Heart left ventricle (tissue), 16 donors: ENCODE results near the gene MLKL. TPM values are rescaled to one million over a fixed set of nuclear protein-coding genes. Genes with fewer than 3 reads are reported as not detected.
A peak's percentile ranks its signal among the peaks of the same experiment; 100 is the strongest.

ENCODE experiments used
- ATAC-seq, 4 donors: fragments of 200-7000 bp; cut with Tn5 transposase; one replicate each; pipeline ENCODE4 v1.9.1; 2020 to 2022; ENCODE audit warnings: moderate library complexity in 4 of 4, mild to moderate bottlenecking in 3 of 4, moderate number of reproducible peaks in 1 of 4
- DNase-seq, 5 donors: peaks; one replicate each; pipeline ENCODE4 v3.0.0-alpha.2; 2020
- H3K27ac ChIP-seq, 12 donors: fragments of 200-600 bp; sonication (generic) in 4 of 12; one replicate each; pipeline versions ENCODE4 v1.5.0 to v1.8.0; 2016 to 2022; ENCODE audit warnings: mild to moderate bottlenecking in 2 of 12
- H3K27me3 ChIP-seq, 9 donors: fragments of 200-600 bp; sonication (generic) in 2 of 9; one replicate each; pipeline versions ENCODE4 v1.5.1 to v1.8.0; 2016 to 2022; ENCODE audit warnings: mild to moderate bottlenecking in 3 of 9
- H3K36me3 ChIP-seq, 9 donors: fragments of 200-600 bp; sonication (generic) in 2 of 9; one replicate each; pipeline versions ENCODE4 v1.5.0 to v1.8.0; 2018 to 2022; ENCODE audit warnings: mild to moderate bottlenecking in 2 of 9
- H3K4me1 ChIP-seq, 12 donors: fragments of 200-600 bp; sonication (generic) in 4 of 12; one replicate each; pipeline versions ENCODE4 v1.5.0 to v1.8.0; 2016 to 2022; ENCODE audit warnings: mild to moderate bottlenecking in 3 of 12
- H3K4me3 ChIP-seq, 12 donors: fragments of 200-600 bp; sonication (generic) in 4 of 12; one replicate each; pipeline versions ENCODE4 v1.5.0 to v1.8.0; 2017 to 2022; ENCODE audit warnings: mild to moderate bottlenecking in 9 of 12, moderate library complexity in 4 of 12
- H3K9me3 ChIP-seq, 12 donors: fragments of 200-600 bp; sonication (generic) in 4 of 12; one replicate each; pipeline versions ENCODE4 v1.5.0 to v1.8.0; 2016 to 2022; ENCODE audit warnings: mild to moderate bottlenecking in 1 of 12
- CTCF ChIP-seq, 12 donors: fragments of 200-600 bp; sonication (generic) in 4 of 12; IDR thresholded peaks; one replicate each; pipeline versions ENCODE4 v1.5.0 to v1.8.0; 2018 to 2022; ENCODE audit warnings: antibody characterized with exemption in 12 of 12, mild to moderate bottlenecking in 5 of 12
- POLR2A ChIP-seq, 2 donors: fragments of 450-650 bp; IDR thresholded peaks; one replicate each; pipeline ENCODE4 v1.6.1; 2017; ENCODE audit warnings: antibody characterized with exemption in 2 of 2, mild to moderate bottlenecking in 2 of 2, moderate library complexity in 2 of 2
- WGBS, 4 donors: extraction: QIAGEN DNeasy Blood & Tissue Kit in 2 of 4; methylation state at CpG; one replicate each; pipeline versions ENCODE4 v1.1.5 to v1.1.7; 2013 to 2018; 5-methylcytosine and 5-hydroxymethylcytosine counted together
- intact Hi-C, 10 donors: fragments of 100-400 bp; cut with DNase I; formaldehyde crosslinking; loops; one replicate each; pipeline versions ENCODE4 v1.11.1 to v1.14.2; 2022
- polyA plus RNA-seq, 2 donors: library from polyadenylated mRNA; stranded (reverse); fragments of 200-250 nt; gene quantifications; one replicate each; pipeline ENCODE4 v1.2.3, GENCODE V29; 2013
- total RNA-seq, 9 donors: library from RNA; depleted of rRNA in 2 of 9; stranded (reverse); fragments of >200 nt in 2 of 9; fragmentation: NEBNext Ultra II Directional in 3 of 9; extraction: Animal tissue kit (Norgen Biotek cat#: 25700) in 3 of 9; gene quantifications; one replicate each; pipeline versions ENCODE4 v1.1.0 to v1.2.4, GENCODE V29; 2016 to 2023
- donor health status: ischemic (EF 13 %, LVEDD 7.1; RV severe dilation, severe dysfunction).
- donor health status: healthy with polysubstance abuse.
- donor health status: DM: no; HTN: yes; CAD: no.
- donor health status: DM: no; HTN: no; CAD: no.
- donor health status: ischemic (EF 25% LVEDD 6.9; RV normal size, moderate dysfunction).
- donor health status: ischemic (EF 25% LVEDD 5.7; RV mildly dilated, moderate dysfunction).
- donor health status: healthy.
- donor health status: DM: yes; HTN: yes; CAD: no.
- donor health status: ischemic (EF 35%, LVEDD 5.7; RV mildly dilated, moderate dysfunction).
- donor health status: nonischemic (EF 11% LVEDD 7.7; RV severe dilation, severe dysfunction).
- donor health status: DM: yes; HTN: yes; CAD: no.
- donor health status: PGD.
- donor health status: ischemic (EF 29% LVEDD 5.4; RV normal size, mild dysfunction).
- donor health status: nonischemic (EF 23%, LVEDD 6.1; RV moderate dilation, normal function).

MLKL gene
- total and polyA plus RNA-seq, 11 donors: 2.2 to 14.9 (median 4.3) TPM

- H3K4me1 ChIP-seq: no peaks in the 10 kb centered on the region
- no peak overlapping the region for H3K4me3 ChIP-seq
- WGBS, 4 donors: 51 to 69% (median 56%) methylated on average over 15 of the region's 15 CpGs
- ATAC-seq (peak in 2 of 4 donors; percentile 25 to 33), DNase-seq (no peak)
- TF ChIP-seq POLR2A (IDR thresholded peaks at IDR 0.05): no peak
- TF ChIP-seq CTCF (IDR thresholded peaks at IDR 0.05): no peak
- H3K36me3 ChIP-seq: no peaks in the 10 kb centered on the region
- intact Hi-C loops: no loop called here
- H3K27me3 ChIP-seq: peaks cover 0 to 16% (median 0%) of the 10 kb centered on the region in 9 donors
- no peak overlapping the region for H3K27ac ChIP-seq
- H3K9me3 ChIP-seq: no peaks in the 10 kb centered on the region
These were observed 43.1 kb upstream of the MLKL start for GRCh38 chr16:74743668-74744299.

GRCh38 chr16:74743045-74743667 lies 42.5 kb upstream of the MLKL start:
- TF ChIP-seq CTCF (IDR thresholded peaks at IDR 0.05) (no peak), POLR2A (IDR thresholded peaks at IDR 0.05) (no peak)
- Histone ChIP-seq H3K27me3 (peaks cover 0 to 10% (median 0%) of the 10 kb centered on the region in 9 donors), H3K36me3 (no peaks in the 10 kb centered on the region), H3K4me1 (no peaks in the 10 kb centered on the region), H3K4me3 (no peak overlapping the region), H3K9me3 (no peaks in the 10 kb centered on the region), H3K27ac (no peak overlapping the region)
- 44 to 60% (median 53%) methylated on average over 8 of the region's 8 CpGs for WGBS, 4 donors
- no peak for DNase-seq
- intact Hi-C loops: no loop called here
- ATAC-seq: no peak

GRCh38 chr16:74742051-74742481 lies 41.4 kb upstream of the MLKL start:
- Histone ChIP-seq H3K9me3 (no peaks in the 10 kb centered on the region), H3K4me3 (no peak overlapping the region), H3K27ac (no peak overlapping the region), H3K4me1 (no peaks in the 10 kb centered on the region), H3K36me3 (no peaks in the 10 kb centered on the region), H3K27me3 (peaks cover 0 to 10% (median 3%) of the 10 kb centered on the region in 9 donors)
- 36 to 51% (median 50%) methylated on average over 9 to 10 of the region's 10 CpGs for WGBS, 4 donors
- ATAC-seq: no peak
- no peak for TF ChIP-seq POLR2A (IDR thresholded peaks at IDR 0.05)
- TF ChIP-seq CTCF (IDR thresholded peaks at IDR 0.05): no peak
- DNase-seq: no peak
- intact Hi-C loops: no loop called here

DNA sequence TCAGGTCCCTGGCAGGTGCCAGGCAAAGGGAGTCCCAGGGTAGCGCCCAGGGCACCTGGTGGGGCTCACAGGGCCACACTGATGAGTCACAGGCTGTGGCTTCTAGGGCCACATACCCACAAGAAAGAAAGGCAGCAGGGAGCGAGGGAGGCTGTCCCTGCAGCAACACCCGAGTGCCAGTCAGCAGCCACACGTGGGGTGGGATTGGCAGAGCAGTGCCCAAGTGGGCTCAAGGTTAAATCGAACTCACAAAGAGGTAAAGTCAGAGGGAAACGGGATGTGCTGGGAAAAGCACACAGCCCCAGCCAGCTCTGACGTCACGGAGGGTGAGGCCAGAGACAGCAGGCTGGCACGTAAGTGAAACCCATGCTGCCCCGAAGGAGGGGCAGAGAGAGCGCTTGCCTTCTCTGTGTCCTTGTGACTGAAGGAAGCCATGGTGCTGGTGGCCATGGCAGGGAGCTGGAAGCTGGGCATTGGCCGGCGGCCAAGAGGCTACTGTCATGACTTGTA lies 40.2 kb upstream of the MLKL start:
- no peak overlapping the region for H3K4me3 ChIP-seq
- TF ChIP-seq CTCF (IDR thresholded peaks at IDR 0.05) (no peak), POLR2A (IDR thresholded peaks at IDR 0.05) (no peak)
- whole genome bisulfite sequencing, 4 donors: 77 to 86% (median 82%) methylated on average over 13 of the region's 13 CpGs
- H3K27me3 ChIP-seq: peaks cover 0 to 12% (median 5%) of the 10 kb centered on the region in 9 donors
- intact Hi-C loops: no loop called here
- no peaks in the 10 kb centered on the region for H3K4me1 ChIP-seq
- H3K9me3 ChIP-seq: no peaks in the 10 kb centered on the region
- DNase-seq: no peak
- H3K27ac ChIP-seq: no peak overlapping the region
- H3K36me3 ChIP-seq: no peaks in the 10 kb centered on the region
- peak in 3 of 4 donors; percentile 24 to 62 (median 47) for ATAC-seq
